GM12891 (cell line): ENCODE measurements around the gene HMGCS1.
A peak's percentile ranks its signal among the peaks of the same experiment; 100 is the strongest.
"Not testable (repeated sequence)": the region's sequence is repeated elsewhere in the genome, so short reads cannot be mapped to it uniquely, and the experiment has no call there.

ENCODE experiments used
- DNase-seq: peaks from one replicate; pipeline ENCODE4 v3.0.0; 2011; ENCODE audit warnings: low spot score; ENCODE audit not compliant: insufficient read length
- FAIRE-seq: peaks from 2 replicates; lab custom pipeline; 2011; peaks lifted over from hg19 to GRCh38; lab: Jason Lieb, UNC
- PAX5 ChIP-seq: IDR thresholded peaks from 2 replicates; pipeline ENCODE4 v1.6.1; 2011; ENCODE audit warnings: low read length, moderate library complexity, mild to moderate bottlenecking; ENCODE audit not compliant: insufficient read depth, severe bottlenecking
- POLR2A ChIP-seq: IDR thresholded peaks from 2 replicates; pipeline ENCODE4 v1.6.1; 2011; ENCODE audit warnings: low read depth, low read length, control low read depth
- POLR2AphosphoS5 ChIP-seq: IDR thresholded peaks from 2 replicates; pipeline ENCODE4 v1.6.1; 2011; ENCODE audit warnings: low read depth, low read length, control low read depth
- POU2F2 ChIP-seq: IDR thresholded peaks from 2 replicates; pipeline ENCODE4 v1.6.1; 2011; ENCODE audit warnings: low read depth, mild to moderate bottlenecking, control low read depth, low read length, moderate library complexity
- SPI1 ChIP-seq: IDR thresholded peaks from 2 replicates; pipeline ENCODE4 v1.6.1; 2011; ENCODE audit warnings: low read depth, low read length, control low read depth
- TAF1 ChIP-seq: IDR thresholded peaks from 2 replicates; pipeline ENCODE4 v1.6.1; 2011; ENCODE audit warnings: low read depth, low read length, control low read depth

Gene HMGCS1

GRCh38 chr5:43281840-43282658 lies 31.2 kb downstream of the HMGCS1 start:
- no peak for DNase-seq
- no peak for FAIRE-seq
- no peak for TF ChIP-seq POLR2A
- no peak for TF ChIP-seq SPI1

GRCh38 chr5:43279548-43280274 lies 33.5 kb downstream of the HMGCS1 start:
- DNase-seq (no peak), FAIRE-seq (no peak)
- TF ChIP-seq PAX5 (no peak), POU2F2 (no peak), POLR2A (no peak), SPI1 (no peak), TAF1 (no peak), POLR2AphosphoS5 (no peak)

- FAIRE-seq (no peak), DNase-seq (no peak)
- no peak for TF ChIP-seq TAF1
- TF ChIP-seq POLR2AphosphoS5, result no peak
- TF ChIP-seq SPI1, result no peak
- TF ChIP-seq PAX5, result no peak
- TF ChIP-seq POLR2A, result no peak
- no peak for TF ChIP-seq POU2F2
These were observed 37.8 kb downstream of the HMGCS1 start for GRCh38 chr5:43275391-43275790.

- FAIRE-seq, result no peak
- DNase-seq, result no peak
- TF ChIP-seq SPI1 (no peak), POLR2A (no peak), POLR2AphosphoS5 (no peak), TAF1 (no peak)
These were observed 38.6 kb downstream of the HMGCS1 start for GRCh38 chr5:43274435-43275114.

- FAIRE-seq, result no peak
- TF ChIP-seq SPI1, result no peak
- TF ChIP-seq POLR2AphosphoS5, result no peak
- no peak for TF ChIP-seq TAF1
- no peak for DNase-seq
These were observed 39.7 kb downstream of the HMGCS1 start for GRCh38 chr5:43273552-43273951.

- FAIRE-seq, result no peak
- peak; percentile 52 for TF ChIP-seq SPI1
- TF ChIP-seq PAX5, result no peak
- DNase-seq, result no peak
These were observed 42.6 kb downstream of the HMGCS1 start for GRCh38 chr5:43270645-43271044.

- no peak for FAIRE-seq
These were observed 44.9 kb downstream of the HMGCS1 start for GRCh38 chr5:43268188-43268820.

GRCh38 chr5:43262269-43262668 lies 50.9 kb downstream of the HMGCS1 start:
- FAIRE-seq, DNase-seq: not testable (repeated sequence)

More at GRCh38 chr5:43268188-43268820, 44.9 kb downstream of the HMGCS1 start:
- TF ChIP-seq POLR2AphosphoS5 (no peak), POU2F2 (peak; percentile 68; the same call in 1 of the 2 replicates), SPI1 (peak; percentile 10; the same call in 1 of the 2 replicates)
- DNase-seq, result no peak

GRCh38 chr5:43258116-43258515 lies 55.1 kb downstream of the HMGCS1 start:
- FAIRE-seq, result no peak
- no peak for DNase-seq
- TF ChIP-seq POLR2A (no peak), SPI1 (no peak), POLR2AphosphoS5 (no peak), TAF1 (no peak), POU2F2 (no peak), PAX5 (no peak)

- TF ChIP-seq POLR2AphosphoS5 (no peak), PAX5 (no peak), SPI1 (peak; percentile 85), TAF1 (no peak), POU2F2 (no peak), POLR2A (no peak)
- FAIRE-seq (no peak), DNase-seq (no peak)
These were observed 56.8 kb downstream of the HMGCS1 start for GRCh38 chr5:43256261-43256966.
